HEK293 (cell line): ENCODE measurements around the gene SELENBP1.

ENCODE experiments used
- CTCF ChIA-PET: fragments of 350-600 bp; formaldehyde crosslinking; extraction: SDS; loops from one replicate; lab custom pipeline; 2021; ENCODE audit warnings: antibody characterized with exemption; lab: Yijun Ruan, JAX
- POLR2A ChIA-PET: fragments of 300-600 bp; formaldehyde crosslinking; extraction: SDS; loops from one replicate; lab custom pipeline; 2020; ENCODE audit warnings: antibody characterized with exemption, inconsistent platforms; lab: Yijun Ruan, JAX
- H3K27ac ChIP-seq: fragments of 200-500 bp; sonication (Bioruptor generic); 2 replicates; pipeline ENCODE4 v1.5.1; 2014; ENCODE audit warnings: low read depth, low read length, control low read depth, inconsistent platforms; ENCODE audit errors: extremely low read depth
- H3K36me3 ChIP-seq, 2 experiments: fragments of 200-500 bp in 1 of 2; sonication (Bioruptor generic) in 1 of 2; 1 replicate in 1 of 2; 2 replicates in 1 of 2; pipeline ENCODE4 v1.5.1; 2014 to 2017; ENCODE audit warnings: inconsistent platforms in 2 of 2, low read length in 2 of 2; ENCODE audit not compliant: control insufficient read depth in 2 of 2, insufficient read depth in 1 of 2
- H3K4me1 ChIP-seq: fragments of 200-500 bp; sonication (Bioruptor generic); 2 replicates; pipeline ENCODE4 v1.5.1; 2014; ENCODE audit warnings: mild to moderate bottlenecking, low read length, inconsistent platforms; ENCODE audit not compliant: control insufficient read depth, insufficient read depth
- H3K4me3 ChIP-seq: 2 replicates; pipeline ENCODE4 v1.5.1; 2011; ENCODE audit warnings: low read depth, mild to moderate bottlenecking, control low read depth, low read length, moderate library complexity
- H3K9me3 ChIP-seq: fragments of 200-500 bp; sonication (Bioruptor generic); 2 replicates; pipeline ENCODE4 v1.5.1; 2014; ENCODE audit warnings: low read depth, low read length, inconsistent platforms; ENCODE audit not compliant: control insufficient read depth, insufficient read depth
- KLF17 ChIP-seq: fragments of 450-650 bp; formaldehyde crosslinking; IDR thresholded peaks from 2 replicates; pipeline ENCODE4 v1.5.1; 2016; ENCODE audit warnings: missing biosample characterization, missing genetic modification characterization
- MYNN ChIP-seq: fragments of 450-650 bp; formaldehyde crosslinking; IDR thresholded peaks from 2 replicates; pipeline ENCODE4 v1.5.1; 2016; ENCODE audit warnings: missing biosample characterization, missing genetic modification characterization, borderline replicate concordance
- PRDM2 ChIP-seq: fragments of 450-650 bp; formaldehyde crosslinking; IDR thresholded peaks from 2 replicates; pipeline ENCODE4 v1.5.1; 2016; ENCODE audit warnings: missing biosample characterization, missing genetic modification characterization, borderline replicate concordance
- SCRT2 ChIP-seq: fragments of 450-650 bp; formaldehyde crosslinking; IDR thresholded peaks from 2 replicates; pipeline ENCODE4 v1.5.1; 2016; ENCODE audit warnings: missing biosample characterization, missing genetic modification characterization
- ZNF239 ChIP-seq: fragments of 450-650 bp; formaldehyde crosslinking; IDR thresholded peaks from 2 replicates; pipeline ENCODE4 v1.5.1; 2016; ENCODE audit warnings: missing biosample characterization, missing genetic modification characterization
- ZNF292 ChIP-seq: fragments of 450-650 bp; formaldehyde crosslinking; IDR thresholded peaks from 2 replicates; pipeline ENCODE4 v1.5.1; 2016; ENCODE audit warnings: low read depth, missing biosample characterization, missing genetic modification characterization, borderline replicate concordance
- ZNF324 ChIP-seq: fragments of 450-650 bp; formaldehyde crosslinking; IDR thresholded peaks from 2 replicates; pipeline ENCODE4 v1.5.1; 2016; ENCODE audit warnings: missing biosample characterization, missing genetic modification characterization
- ZNF398 ChIP-seq: fragments of 450-650 bp; formaldehyde crosslinking; IDR thresholded peaks from 2 replicates; pipeline ENCODE4 v1.5.1; 2017; ENCODE audit warnings: missing biosample characterization, missing genetic modification characterization
- ZNF549 ChIP-seq: fragments of 450-650 bp; IDR thresholded peaks from 2 replicates; pipeline ENCODE4 v1.5.1; 2018; ENCODE audit warnings: missing biosample characterization, missing genetic modification characterization, mild to moderate bottlenecking, inconsistent platforms, moderate library complexity
- ZNF580 ChIP-seq: fragments of 450-650 bp; formaldehyde crosslinking; IDR thresholded peaks from 2 replicates; pipeline ENCODE4 v1.5.1; 2016; ENCODE audit warnings: missing biosample characterization, missing genetic modification characterization
- ZNF610 ChIP-seq: fragments of 450-650 bp; formaldehyde crosslinking; IDR thresholded peaks from 2 replicates; pipeline ENCODE4 v1.5.1; 2016; ENCODE audit warnings: missing biosample characterization, missing genetic modification characterization, borderline replicate concordance
- ZNF707 ChIP-seq: fragments of 450-650 bp; formaldehyde crosslinking; IDR thresholded peaks from 2 replicates; pipeline ENCODE4 v1.5.1; 2016; ENCODE audit warnings: missing biosample characterization, missing genetic modification characterization
- ZNF76 ChIP-seq: fragments of 450-650 bp; formaldehyde crosslinking; IDR thresholded peaks from 2 replicates; pipeline ENCODE4; 2016; ENCODE audit warnings: low read depth, missing biosample characterization, missing genetic modification characterization, borderline replicate concordance

Gene SELENBP1

GRCh38 chr1:151418081-151418480 lies 45.6 kb upstream of the SELENBP1 start:
- Histone ChIP-seq H3K9me3 (no peaks in the 10 kb centered on the region), H3K4me3 (no peak overlapping the region), H3K36me3 (peaks cover 57 to 88% of the 10 kb centered on the region in 2 experiments), H3K27ac (no peak overlapping the region), H3K4me1 (no peaks in the 10 kb centered on the region)
- ChIA-PET POLR2A (interaction anchor here (0.7 kb wide), 1 partner anchor 13 kb away, joined by 3 read pairs; no protein-coding TSS in a partner anchor), CTCF (interaction anchor here (0.7 to 1.0 kb wide), 3 partner anchors 78 to 111 kb away, joined by 3 to 6 read pairs (median 3); no protein-coding TSS in a partner anchor)
- peak; percentile 73 for TF ChIP-seq SCRT2
- no peak for TF ChIP-seq ZNF76

- H3K4me3 ChIP-seq: no peak overlapping the region
- ChIA-PET POLR2A (interaction anchor here (0.6 kb wide), 1 partner anchor 100 kb away, joined by 3 read pairs; no protein-coding TSS in a partner anchor), CTCF (interaction anchor here (0.6 to 0.7 kb wide), 3 partner anchors 14 to 115 kb away, joined by 3 to 5 read pairs (median 4); no protein-coding TSS in a partner anchor)
- H3K4me1 ChIP-seq: no peaks in the 10 kb centered on the region
- peaks cover 46 to 88% of the 10 kb centered on the region in 2 experiments for H3K36me3 ChIP-seq
- TF ChIP-seq PRDM2 (tag by site-specific recombination): no peak
- no peak for TF ChIP-seq ZNF610 (tag by site-specific recombination)
- TF ChIP-seq ZNF580 (tag by site-specific recombination): no peak
- TF ChIP-seq ZNF707 (tag by site-specific recombination): no peak
- no peak for TF ChIP-seq ZNF549 (tag by site-specific recombination)
- TF ChIP-seq ZNF324 (tag by site-specific recombination): no peak
- TF ChIP-seq ZNF239 (tag by site-specific recombination): no peak
- TF ChIP-seq KLF17 (tag by site-specific recombination): no peak
- no peak for TF ChIP-seq ZNF292 (tag by site-specific recombination)
- no peak for TF ChIP-seq MYNN (tag by site-specific recombination)
- no peak for TF ChIP-seq ZNF398 (tag by site-specific recombination)
- H3K27ac ChIP-seq: no peak overlapping the region
- H3K9me3 ChIP-seq: no peaks in the 10 kb centered on the region
Observed at GRCh38 chr1:151416231-151416630, 43.7 kb upstream of the SELENBP1 start.
